NCI-H1436 (cell line): ENCODE measurements around the gene NTN1.
A peak's percentile ranks its signal among the peaks of the same experiment; 100 is the strongest.
"Not testable (repeated sequence)": the region's sequence is repeated elsewhere in the genome, so short reads cannot be mapped to it uniquely, and the experiment has no call there.

ENCODE experiments used
- DNase-seq: peaks from one replicate; lab custom pipeline; 2025; lab: John Stamatoyannopoulos, UW

The NTN1 gene

DNA sequence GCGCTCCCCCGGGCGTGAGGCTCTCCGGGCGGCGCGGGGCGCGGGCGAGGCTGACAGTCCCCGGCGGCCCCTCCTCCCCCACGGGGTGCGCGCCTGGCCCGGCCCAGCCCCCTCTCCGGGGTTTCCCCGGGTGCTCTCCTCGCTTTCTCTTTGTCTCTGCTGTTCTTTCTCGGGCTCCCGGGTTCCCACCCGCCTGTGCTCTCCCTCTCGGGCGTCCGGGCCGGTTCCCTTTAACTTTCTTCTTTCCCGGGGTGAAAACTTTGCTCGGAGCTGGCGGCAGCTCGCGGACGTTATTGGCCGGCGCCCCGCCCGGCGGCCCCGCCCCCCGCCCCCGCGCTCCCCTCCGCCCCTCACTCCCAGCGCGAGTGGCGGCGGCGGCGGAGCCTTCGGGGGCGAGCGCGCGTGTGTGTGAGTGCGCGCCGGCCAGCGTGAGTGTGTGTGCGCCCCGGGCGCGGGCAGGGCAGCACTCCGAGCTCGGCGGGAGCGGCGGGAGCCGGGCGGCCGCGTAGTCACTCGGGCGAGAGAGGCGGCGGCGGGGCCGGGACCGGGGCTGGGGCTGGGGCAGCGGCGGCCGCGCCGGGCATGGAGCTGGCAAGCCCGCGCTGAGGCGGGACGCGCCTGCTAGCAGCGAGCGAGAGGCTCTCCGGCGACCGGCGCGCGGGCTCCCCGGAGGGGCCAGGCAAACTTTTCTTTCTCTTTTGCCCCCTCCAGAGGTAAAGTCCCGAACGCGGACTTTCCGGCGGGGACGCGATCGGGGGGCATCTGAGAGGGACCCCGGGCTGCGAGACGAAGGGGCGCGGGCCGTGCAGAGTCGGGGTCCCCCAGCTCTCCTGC lies at the start of gene NTN1:
Gene NTN1, plus strand, starts transcription at position 353 of the 834 bp plus-strand sequence. CDS start 864 bp downstream, outside the sequence.
- peak; percentile 3 for DNase-seq

DNA sequence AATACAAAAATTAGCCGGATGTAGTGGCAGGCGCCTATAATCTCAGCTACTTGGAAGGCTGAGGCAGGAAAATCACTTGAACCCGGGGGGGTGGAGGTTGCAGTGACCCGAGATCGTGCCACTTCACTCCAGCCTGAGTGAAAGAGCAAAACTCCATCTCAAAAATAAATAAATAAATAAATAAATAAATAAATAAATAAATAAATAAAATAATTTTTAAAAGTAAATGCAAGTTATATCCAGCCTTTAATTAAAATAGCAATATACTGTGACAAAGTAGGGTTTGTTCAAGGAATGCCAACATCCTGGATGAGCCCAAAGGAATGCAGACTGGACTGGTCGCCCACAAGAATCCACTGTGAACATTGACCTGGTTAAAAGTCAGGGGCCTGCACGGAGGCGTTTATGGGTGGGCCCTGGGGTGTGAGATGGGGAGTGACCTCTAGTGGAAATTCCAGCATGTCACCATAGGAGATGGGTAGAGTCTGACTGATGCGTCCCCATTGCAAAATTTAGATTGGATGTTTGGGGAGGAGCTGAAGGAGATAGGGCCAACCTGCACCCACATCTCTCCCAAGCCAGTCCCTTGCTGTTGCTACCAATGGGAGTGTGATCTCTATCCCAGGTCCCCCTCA lies 46.1 kb upstream of the NTN1 start:
- no peak for DNase-seq

DNA sequence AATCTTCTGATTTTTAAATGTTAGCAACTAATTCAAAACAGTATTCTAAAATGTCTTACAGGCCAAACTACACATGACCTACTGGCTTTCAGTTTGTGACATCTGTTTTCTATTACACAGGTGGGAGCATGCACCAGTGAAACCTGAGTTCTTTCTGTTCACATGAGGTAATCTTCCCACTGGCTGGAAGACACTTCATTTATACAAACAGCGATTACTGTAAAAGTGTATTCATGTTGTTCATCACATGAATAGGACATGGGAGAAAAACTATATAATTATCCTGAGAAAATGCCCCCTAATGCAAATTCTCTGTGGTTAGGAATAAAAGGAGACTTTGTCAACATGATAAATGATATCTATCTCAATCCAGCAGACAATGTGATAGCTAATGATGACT lies 44.7 kb upstream of the NTN1 start:
- no peak for DNase-seq

DNA sequence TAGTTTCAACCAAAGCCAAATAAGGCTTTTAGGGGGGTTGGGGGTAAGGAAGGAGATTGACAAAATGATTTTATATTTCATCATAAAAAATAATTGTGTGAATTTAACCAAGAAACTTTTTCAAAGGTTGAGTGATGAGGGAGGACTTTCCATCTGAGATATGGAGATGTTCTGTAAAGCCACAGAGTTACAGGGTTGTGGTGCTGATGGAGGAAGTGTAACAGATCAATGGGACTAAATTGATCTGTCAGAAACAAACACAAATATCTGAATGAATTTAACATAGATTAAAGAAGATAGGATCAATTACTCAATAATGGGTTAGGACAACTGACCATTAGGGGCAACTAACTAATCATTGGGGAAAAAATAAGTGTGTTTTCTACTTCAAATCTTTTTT lies 41.6 kb upstream of the NTN1 start:
- no peak for DNase-seq

DNA sequence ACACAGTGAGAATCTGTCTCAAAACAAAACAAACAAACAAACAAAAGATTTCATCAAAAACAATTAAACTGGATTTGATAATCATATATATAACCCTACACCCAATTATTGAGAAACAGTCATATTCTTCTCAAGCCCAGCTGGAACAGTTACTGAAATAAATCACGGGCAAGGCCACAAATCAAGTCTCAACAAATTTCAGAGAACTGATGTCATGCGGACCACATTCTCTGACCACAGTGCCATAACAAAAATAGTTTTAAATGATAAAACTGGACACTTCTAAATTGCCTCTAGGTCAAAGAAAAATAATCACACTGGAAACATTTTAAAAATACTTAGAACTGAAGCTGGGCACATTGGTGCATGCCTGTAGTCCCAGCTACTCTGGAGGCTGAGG lies 39.9 kb upstream of the NTN1 start:
- DNase-seq: no peak

DNA sequence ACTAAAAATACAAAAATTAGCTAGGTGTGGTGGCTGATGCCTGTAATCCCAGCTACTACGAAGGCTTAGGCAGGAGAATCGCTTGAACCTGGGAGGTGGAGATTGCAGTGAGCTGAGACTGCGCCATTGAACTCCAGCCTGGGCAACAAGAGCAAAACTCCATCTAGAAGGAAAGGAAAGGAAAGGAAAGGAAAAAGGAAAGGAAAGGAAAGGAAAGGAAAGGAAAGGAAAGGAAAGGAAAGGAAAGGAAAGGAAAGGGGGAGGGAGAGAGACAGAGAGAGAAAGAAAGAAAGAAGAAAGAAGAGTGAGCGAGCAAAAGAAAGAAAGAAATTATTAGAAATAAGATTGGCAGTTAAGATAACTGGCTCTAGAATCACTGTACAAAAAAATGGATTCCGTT lies 37.1 kb upstream of the NTN1 start:
- DNase-seq: not testable (repeated sequence)

DNA sequence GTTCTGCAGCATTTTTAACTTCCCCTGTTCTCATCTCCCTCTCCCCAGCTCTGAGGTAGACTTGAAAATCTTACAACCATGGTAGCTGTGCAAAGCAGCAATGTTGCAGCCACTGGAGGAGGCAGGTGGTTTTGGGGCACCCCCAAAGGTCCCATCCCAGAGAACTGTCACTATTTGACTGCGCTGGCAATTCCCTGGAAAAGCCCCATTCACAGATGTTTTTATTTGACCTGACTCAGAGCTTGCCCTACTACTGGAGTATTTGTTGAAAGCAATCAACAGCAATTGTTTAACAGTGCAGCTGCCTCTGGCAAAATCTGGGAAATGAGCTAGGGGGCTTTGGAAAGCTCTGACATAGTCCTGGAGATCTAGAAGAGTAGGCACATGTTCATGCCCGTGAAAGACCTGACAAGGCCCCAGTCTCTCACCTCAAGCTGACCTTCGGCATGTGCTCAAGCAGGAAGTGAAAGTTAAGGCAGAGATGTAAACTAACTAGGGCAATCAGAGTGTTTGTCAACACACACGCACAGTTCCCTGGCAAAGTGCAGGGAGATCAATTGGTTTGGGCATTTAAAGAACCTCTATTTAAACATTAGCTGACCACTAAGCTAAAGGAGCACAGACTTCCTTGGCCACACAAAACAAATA lies 36.1 kb upstream of the NTN1 start:
- no peak for DNase-seq

DNA sequence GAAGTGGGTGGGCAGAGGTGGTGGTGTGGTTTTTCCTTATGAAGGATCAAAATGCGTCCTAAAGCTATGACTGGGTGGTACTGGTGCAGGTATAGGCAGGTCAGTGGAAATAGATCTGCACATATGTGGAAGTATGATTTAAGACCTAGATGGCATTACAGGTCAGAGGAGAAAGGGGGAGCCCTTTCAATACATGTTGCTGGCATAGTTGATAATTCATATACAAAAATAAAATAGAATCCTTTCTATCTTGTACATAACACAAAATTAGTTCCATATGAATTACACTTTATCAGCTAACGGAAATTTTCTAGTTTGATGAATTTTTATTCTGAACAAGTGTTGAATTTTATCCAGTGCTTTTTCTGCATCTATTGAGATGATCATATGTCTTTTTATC lies 35.0 kb upstream of the NTN1 start:
- no peak for DNase-seq

DNA sequence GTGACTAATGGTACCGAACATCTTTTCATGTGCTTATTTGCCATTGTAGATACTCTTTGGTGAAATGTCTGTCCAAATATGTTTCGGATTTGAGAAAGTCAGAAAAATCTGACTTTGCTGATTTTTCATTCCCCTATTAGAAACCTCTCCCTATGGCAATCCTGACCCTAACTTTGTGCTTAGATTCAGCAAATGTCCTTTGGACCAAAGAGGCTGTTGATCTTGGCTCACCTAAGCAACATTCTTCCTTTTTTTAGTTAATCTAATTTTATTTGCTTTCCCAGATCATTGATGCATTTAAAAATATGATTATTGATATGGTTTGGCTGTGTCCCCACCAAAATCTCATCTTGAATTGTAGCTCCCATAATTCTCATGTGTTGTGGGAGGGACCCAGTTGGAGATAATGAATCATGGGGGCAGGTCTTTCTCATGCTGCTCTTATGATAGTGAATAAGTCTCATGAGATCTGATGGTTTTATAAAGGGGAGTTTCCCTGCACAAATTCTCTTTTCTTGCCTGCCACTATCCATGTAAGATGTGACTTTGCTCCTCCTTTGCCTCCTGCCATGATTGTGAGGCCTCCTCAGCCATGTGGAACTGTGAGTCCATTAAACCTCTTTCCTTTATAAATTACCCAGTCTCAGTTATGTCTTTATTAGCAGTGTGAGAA lies 32.9 kb upstream of the NTN1 start:
- DNase-seq: not testable (repeated sequence)

DNA sequence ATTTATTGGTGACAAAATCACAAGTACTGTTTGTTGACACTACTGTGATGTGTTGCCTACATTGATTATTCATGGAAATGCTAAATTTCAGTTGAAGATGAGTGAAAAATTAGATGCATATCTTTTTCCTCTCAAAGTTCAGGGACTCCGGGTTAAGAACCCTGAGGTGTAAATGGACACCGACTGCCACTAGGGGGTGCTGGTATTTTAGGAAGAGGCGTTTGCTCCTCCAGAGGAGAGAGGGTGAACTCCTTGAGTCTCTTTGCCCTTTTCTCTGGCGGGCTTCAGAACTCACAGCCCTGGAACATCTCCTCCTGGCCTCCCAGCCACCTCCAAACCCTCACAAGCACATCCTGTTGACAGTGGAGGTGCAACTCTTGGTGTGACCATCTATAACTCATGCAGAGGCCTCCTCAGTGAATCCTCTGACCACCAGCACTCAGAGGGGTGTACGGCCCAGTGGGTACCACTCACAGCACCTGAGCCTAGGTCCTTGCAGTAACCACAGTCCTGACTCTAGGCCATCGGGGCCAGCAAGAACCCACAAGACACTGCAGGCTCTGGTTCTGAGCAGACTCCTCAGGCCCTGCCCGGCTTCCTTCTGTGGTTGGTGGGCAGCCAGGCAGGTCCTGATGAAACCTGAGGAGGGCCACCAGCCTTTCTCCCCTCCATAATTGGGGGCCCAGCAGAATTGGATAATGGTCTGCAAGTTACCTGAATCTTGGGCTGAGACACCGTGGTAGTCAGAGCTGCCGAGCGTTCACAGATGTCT lies 29.6 kb upstream of the NTN1 start:
- peak; percentile 51 for DNase-seq

DNA sequence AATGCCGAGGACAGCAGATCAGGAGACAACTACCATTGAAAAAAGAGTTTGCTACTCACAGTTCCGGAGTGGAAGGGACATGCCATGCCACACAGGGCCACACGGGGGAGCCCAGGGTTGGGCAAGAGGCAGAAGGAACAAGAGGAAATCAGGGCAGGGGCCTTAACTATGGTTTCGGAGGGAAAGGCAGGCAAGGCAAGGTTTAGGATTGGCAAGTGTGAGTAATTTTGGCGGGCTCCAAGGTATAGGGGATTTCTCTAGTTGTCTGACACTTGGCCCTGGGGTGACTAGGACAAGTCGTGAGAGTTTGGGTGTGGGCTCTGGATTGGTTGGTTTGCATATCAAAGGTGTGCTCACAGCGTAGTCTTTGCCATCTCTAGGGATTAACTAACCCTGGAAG lies 27.0 kb upstream of the NTN1 start:
- peak; percentile 15 for DNase-seq

DNA sequence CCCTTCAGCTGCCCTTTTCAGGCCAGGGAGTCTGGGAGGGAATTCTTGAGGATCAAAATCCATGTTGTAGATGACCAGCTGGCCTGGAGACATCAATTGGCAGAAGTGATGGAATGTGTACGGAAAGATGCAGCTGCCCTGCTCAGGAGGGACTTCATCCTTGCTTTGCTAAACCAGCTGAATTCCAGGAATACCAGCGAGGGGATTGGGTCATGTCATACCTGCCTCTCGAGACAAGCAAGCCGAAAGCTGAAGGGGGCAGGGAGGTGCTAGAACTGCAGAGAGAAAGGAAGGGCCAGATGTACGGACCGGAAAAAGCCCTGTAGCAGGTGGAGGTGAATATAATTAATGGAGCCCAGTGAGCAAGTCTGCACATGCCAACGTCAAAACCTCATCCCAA lies 25.6 kb upstream of the NTN1 start:
- DNase-seq: no peak

DNA sequence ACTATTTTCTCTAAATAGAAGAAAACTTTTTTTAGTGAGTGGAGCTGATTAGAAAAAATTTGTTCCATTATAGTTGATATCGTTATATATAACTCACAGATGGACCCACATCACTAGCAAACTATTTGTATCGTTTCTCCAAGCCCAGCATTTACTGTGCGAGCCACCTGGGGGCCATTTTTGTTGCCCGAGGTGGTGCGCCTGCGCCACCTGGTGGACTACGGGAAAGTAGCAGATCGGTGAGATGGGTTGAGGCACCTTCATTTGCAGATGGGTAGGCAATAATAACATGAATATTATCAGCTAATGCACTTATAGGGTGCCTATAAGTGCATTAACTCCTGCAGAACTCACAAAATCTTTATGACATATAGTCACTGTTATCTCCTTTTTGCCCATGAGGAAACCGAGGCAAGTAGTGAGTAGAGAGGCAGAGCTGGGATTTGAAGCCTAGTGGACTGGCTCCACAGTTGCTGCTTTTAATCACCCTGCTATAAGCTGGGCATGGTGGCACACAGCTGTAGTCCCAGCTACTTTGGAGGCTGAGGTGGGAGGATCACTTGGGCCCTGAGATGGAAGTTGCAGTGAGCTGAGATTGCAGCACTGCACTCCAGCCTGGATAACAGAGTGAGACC lies 23.2 kb upstream of the NTN1 start:
- peak; percentile 19 for DNase-seq

DNA sequence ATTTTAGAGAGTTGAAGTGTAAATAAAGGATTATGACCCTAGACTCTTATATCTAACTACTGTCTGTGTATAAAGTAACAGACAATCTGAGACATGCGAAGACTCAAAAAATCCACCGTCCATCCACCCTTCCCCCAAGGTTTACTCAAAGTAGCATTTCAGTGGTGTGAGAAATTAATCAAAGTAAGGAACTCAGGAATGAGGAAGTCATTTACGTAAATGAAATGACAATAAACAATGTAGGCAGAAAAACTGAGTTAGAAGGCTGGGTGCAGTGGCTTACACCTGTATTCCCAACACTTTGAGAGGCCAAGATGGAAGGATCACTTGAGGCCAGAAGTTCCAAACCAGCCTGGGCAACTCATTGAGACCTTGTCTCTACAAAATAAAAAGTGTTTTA lies 19.8 kb upstream of the NTN1 start:
- DNase-seq: no peak

DNA sequence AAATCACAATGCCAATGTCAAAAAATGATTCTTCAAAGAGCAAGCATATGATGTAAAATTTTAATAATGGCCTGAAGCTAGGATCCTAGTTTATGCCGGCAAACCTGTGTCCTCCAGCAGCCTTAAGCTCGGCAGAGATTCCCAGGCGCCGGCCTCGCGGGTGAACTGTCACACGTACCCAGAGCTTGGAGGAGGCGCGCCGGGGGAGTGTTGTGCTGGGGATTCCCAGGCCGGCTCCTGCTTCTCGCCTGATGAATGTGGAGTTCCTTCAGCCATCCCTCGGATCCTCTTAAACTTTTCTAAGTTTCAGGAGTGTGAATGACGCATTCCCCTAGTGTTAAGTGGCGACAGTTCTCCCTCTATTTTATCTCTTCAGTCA lies 19.1 kb upstream of the NTN1 start:
- no peak for DNase-seq

DNA sequence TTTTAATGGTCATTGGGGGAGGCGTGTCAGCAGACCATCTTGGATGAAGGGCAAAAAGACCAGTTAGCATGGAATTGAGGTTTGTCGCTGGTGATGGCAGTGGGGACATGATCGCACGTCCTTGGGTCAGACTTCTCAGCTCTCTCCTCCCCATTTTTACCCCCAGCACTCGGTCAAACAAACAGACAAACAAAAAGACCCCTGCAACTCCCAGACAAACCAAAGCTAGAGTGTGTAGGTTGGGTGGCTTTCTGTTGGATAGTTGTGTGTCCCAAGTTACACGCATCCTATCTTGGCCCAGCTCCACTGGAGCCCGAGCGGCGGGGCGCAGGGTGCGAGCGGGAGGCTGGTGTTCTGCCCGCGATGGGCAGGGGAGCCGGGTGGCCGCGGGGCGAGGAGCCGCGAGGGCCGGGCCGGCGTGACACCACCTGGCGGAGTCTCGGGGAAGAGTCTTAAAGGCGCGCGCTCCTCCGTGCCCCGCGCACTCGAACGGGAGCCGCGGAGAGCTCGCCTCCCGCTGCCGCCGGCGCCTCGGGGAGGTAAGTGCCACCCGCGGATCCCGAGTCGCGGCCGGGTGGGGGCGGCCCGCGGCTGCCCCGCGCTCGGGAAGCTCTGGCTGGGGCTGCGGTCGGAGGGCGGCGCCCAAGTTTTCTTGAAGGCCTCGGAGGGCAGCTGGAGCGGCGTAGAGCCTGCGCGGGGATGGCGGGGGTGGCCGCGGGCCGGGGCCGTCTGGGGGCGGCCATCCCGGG lies 18.5 kb upstream of the NTN1 start:
- DNase-seq: no peak

DNA sequence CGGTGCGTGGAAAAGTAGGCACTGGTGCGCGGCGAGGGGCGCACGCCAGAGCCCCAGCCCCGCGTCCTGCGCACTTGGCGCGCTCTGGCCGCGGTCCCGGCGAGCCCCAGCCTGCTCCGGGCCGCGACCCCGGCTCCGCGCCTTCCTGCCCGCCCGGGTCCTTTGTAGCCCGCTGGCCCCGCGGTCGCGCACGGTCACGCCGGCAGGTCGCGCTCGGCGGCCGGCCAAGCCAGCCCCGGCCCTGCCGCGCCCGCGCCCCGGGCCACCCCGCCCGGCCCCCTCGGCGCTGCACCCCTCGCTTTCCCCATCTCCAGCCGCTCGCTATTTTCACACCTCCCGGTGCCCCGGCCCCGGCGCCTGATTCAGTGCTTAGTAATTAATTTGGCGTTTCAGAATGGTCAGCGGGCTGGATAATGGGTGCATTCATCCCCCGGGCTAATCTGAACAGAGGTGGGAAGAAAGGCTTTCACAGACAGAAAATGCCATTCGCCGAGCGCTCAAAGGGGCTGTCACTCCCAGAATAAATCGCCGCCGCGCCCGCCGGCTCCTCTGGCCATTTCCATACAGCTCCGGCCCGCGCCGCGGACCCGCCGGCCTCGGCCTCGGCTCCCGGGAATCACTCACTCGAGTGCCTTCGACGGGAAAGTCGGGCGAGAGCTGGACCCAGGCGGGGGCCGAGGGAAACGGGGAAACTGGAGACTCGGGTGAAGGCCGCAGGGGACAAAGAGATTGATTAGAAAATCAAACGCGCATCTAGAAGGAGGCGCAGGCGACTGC lies 17.8 kb upstream of the NTN1 start:
- DNase-seq: no peak

DNA sequence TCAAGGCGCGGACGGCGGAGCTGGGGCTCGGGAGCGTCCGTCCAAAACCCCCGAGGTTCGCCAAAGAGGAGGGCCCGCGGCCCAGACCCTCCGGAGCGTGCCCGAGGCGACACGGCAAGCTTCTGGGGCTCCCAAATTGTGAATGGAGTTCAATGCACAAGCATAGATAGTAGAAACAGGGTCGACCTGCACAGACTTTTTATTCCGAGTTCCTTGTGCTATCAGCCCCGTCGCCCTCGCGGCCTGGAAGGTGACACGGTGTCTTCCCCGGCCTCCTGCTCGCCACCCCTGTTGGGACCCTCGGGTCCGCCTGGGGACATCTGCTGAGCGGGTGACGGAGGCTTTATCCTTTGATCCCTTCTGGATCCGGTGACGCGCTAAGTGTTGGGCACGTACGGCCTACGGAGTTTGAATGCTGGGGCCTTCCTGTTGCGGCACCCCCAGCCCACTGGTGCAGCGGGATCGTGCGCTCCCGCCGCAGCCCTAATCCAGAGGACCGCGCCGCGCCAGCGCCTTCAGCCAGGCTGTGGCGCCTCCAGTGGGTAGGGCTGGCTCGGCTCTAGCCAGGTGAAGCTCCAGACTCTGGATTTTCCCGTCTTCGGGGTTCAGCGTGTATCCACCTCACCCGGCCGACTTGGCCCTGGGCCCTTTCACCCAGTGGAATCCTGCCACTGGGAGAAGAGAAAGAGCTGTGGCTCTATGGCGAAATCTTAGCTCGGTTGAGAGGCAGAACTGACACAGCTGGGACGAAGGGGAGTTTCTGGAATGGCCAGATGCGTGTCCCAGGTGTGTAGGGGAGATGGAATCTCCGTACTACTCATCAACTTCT lies 17.0 kb upstream of the NTN1 start:
- DNase-seq: no peak

DNA sequence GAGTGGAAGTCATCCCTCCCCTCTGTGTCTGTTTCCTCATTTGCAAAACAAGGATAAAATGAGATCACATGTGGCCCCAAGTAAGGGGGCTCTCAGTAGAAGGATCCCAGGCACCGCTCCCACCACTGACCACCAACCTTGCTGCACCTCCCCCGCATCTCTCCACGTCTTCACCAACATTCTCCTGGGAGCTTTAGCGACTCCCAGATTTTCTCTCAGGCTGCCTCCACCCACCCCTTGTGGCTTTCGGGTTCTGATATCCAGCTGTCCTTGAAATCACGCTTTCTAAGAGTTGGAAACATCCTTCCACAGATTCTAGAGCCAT lies 16.4 kb upstream of the NTN1 start:
- no peak for DNase-seq
